PC-9 (cell line): ENCODE measurements around the gene LMX1A. TPM values are rescaled to one million over a fixed set of nuclear protein-coding genes. Genes with fewer than 3 reads are reported as not detected.

Experiments
- BruUV-seq: library from RNA; stranded (reverse); fragments of 400-500 nt; replicated peaks from 2 replicates; lab custom pipeline; 2021; lab: Mats Ljungman, UMichigan
- CTCF ChIA-PET: fragments of 300-600 bp; sonication (Branson Sonifier 250); formaldehyde crosslinking; loops from one replicate; lab custom pipeline; 2022; ENCODE audit warnings: antibody characterized with exemption; lab: Charles Lee
- POLR2A ChIA-PET: fragments of 300-600 bp; sonication (Branson Sonifier 250); formaldehyde crosslinking; loops from one replicate; lab custom pipeline; 2022; ENCODE audit warnings: antibody characterized with exemption; ENCODE audit not compliant: unreplicated experiment; lab: Charles Lee
- DNase-seq, 2 experiments: peaks; one replicate each; pipeline versions ENCODE4 v3.0.0 to v3.0.0-alpha.2; 2015 to 2022; ENCODE audit warnings: mixed read lengths in 1 of 2
- H2AFZ ChIP-seq: fragments of 200-600 bp; sonication (generic); 2 replicates; pipeline ENCODE4 v1.8.1; 2017; ENCODE audit warnings: antibody characterized with exemption
- H3F3A ChIP-seq: fragments of 200-600 bp; sonication (generic); 2 replicates; pipeline ENCODE4 v1.8.1; 2017; ENCODE audit warnings: antibody characterized with exemption, mild to moderate bottlenecking, low read depth; ENCODE audit not compliant: insufficient read depth
- H3K27ac ChIP-seq: fragments of 200-600 bp; sonication (generic); 2 replicates; pipeline ENCODE4 v1.6.1; 2016; ENCODE audit warnings: mixed run types
- H3K27me3 ChIP-seq: fragments of 200-600 bp; sonication (generic); 2 replicates; pipeline ENCODE4 v1.6.1; 2016; ENCODE audit warnings: low read depth, mixed run types; ENCODE audit not compliant: insufficient read depth
- H3K36me3 ChIP-seq: fragments of 200-600 bp; sonication (generic); 2 replicates; pipeline ENCODE4 v1.6.1; 2016; ENCODE audit warnings: low read depth, mixed run types
- H3K4me1 ChIP-seq: fragments of 200-600 bp; sonication (generic); replicated peaks from 2 replicates; pipeline ENCODE4 v1.6.1; 2016; ENCODE audit warnings: mixed run types; ENCODE audit not compliant: insufficient read depth
- H3K4me2 ChIP-seq: fragments of 200-600 bp; sonication (generic); 2 replicates; pipeline ENCODE4 v1.6.1; 2017; ENCODE audit warnings: mixed run types
- H3K4me3 ChIP-seq: fragments of 200-600 bp; sonication (generic); 2 replicates; pipeline ENCODE4 v1.6.1; 2016; ENCODE audit warnings: mixed run types
- H3K79me2 ChIP-seq: fragments of 200-600 bp; sonication (generic); 2 replicates; pipeline ENCODE4 v1.6.1; 2017; ENCODE audit warnings: low read depth, mixed run types
- H3K9me2 ChIP-seq: fragments of 200-600 bp; sonication (generic); 2 replicates; pipeline ENCODE4 v1.8.1; 2017; ENCODE audit warnings: mild to moderate bottlenecking; ENCODE audit not compliant: insufficient read depth
- H3K9me3 ChIP-seq: fragments of 200-600 bp; sonication (generic); 2 replicates; pipeline ENCODE4 v1.8.1; 2016; ENCODE audit warnings: low read depth; ENCODE audit not compliant: insufficient read depth
- H4K20me1 ChIP-seq: fragments of 200-600 bp; sonication (generic); 2 replicates; pipeline ENCODE4 v1.8.1; 2017; ENCODE audit not compliant: insufficient read depth
- EZH2 ChIP-seq: fragments of 200-600 bp; sonication (generic); IDR thresholded peaks from 2 replicates; pipeline ENCODE4 v1.8.0; 2017; ENCODE audit warnings: antibody characterized with exemption, low read depth
- intact Hi-C: fragments of 100-400 bp; cut with micrococcal nuclease; formaldehyde crosslinking; loops from one replicate; pipeline ENCODE4 v1.10.0; 2022; ENCODE audit not compliant: unreplicated experiment
- total RNA-seq: library from RNA; stranded (reverse); gene quantifications from 2 replicates; pipeline ENCODE4 v1.2.3, GENCODE V29; 2021
- TF ChIP-seq, protein P1 (sequence below): fragments of 200-600 bp; sonication (generic); conservative IDR thresholded peaks from 2 replicates; pipeline ENCODE4 v1.6.1; 2017; ENCODE audit warnings: mixed run types, antibody characterized with exemption, mild to moderate bottlenecking, moderate library complexity

Gene LMX1A
- total RNA-seq, 1 experiment from 2014 or later = not detected

DNA sequence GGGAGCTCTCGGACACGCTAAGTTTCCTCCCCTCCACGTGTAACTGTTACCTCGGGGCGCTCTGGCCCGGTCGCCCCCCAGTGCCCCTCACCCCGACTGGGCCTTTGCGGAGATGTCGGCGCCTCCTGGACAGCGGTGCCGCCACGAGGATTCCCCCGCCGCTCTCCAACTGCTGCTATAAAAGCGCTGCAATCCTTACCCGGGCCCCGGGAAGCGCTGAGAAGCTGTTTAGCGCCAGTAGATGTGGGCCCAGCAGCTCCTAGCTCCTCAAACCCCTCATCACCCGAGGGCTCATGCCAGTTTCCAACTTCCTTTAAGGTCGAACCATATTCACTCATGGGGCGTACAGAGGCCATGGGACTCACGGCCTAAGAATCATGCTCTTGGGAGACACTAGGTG, 361 bp upstream of the LMX1A start:
- BruUV-seq = no TSS peak
- Histone ChIP-seq H3K27me3 (peaks cover 11% of the 10 kb centered on the region; the same call in 1 of the 2 replicates), H3K4me2 (no peak overlapping the region), H3K4me1 (no peaks in the 10 kb centered on the region), H3K9me2 (no peaks in the 10 kb centered on the region), H3K36me3 (no peaks in the 10 kb centered on the region), H3K79me2 (no peaks in the 10 kb centered on the region), H3K9me3 (no peaks in the 10 kb centered on the region), H3F3A (no peaks in the 10 kb centered on the region), H3K27ac (no peak overlapping the region), H2AFZ (no peak overlapping the region), H3K4me3 (no peak overlapping the region), H4K20me1 (no peaks in the 10 kb centered on the region)
- ChIA-PET POLR2A (no interaction called here), CTCF (interaction anchor here (0.6 kb wide), 1 partner anchor 240 kb away, joined by 17 read pairs; no protein-coding TSS in a partner anchor)
- no peak for TF ChIP-seq EZH2
- TF ChIP-seq, protein P1, sequence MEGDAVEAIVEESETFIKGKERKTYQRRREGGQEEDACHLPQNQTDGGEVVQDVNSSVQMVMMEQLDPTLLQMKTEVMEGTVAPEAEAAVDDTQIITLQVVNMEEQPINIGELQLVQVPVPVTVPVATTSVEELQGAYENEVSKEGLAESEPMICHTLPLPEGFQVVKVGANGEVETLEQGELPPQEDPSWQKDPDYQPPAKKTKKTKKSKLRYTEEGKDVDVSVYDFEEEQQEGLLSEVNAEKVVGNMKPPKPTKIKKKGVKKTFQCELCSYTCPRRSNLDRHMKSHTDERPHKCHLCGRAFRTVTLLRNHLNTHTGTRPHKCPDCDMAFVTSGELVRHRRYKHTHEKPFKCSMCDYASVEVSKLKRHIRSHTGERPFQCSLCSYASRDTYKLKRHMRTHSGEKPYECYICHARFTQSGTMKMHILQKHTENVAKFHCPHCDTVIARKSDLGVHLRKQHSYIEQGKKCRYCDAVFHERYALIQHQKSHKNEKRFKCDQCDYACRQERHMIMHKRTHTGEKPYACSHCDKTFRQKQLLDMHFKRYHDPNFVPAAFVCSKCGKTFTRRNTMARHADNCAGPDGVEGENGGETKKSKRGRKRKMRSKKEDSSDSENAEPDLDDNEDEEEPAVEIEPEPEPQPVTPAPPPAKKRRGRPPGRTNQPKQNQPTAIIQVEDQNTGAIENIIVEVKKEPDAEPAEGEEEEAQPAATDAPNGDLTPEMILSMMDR = no peak
- intact Hi-C loops = no loop called here
- DNase-seq = no peak

DNA sequence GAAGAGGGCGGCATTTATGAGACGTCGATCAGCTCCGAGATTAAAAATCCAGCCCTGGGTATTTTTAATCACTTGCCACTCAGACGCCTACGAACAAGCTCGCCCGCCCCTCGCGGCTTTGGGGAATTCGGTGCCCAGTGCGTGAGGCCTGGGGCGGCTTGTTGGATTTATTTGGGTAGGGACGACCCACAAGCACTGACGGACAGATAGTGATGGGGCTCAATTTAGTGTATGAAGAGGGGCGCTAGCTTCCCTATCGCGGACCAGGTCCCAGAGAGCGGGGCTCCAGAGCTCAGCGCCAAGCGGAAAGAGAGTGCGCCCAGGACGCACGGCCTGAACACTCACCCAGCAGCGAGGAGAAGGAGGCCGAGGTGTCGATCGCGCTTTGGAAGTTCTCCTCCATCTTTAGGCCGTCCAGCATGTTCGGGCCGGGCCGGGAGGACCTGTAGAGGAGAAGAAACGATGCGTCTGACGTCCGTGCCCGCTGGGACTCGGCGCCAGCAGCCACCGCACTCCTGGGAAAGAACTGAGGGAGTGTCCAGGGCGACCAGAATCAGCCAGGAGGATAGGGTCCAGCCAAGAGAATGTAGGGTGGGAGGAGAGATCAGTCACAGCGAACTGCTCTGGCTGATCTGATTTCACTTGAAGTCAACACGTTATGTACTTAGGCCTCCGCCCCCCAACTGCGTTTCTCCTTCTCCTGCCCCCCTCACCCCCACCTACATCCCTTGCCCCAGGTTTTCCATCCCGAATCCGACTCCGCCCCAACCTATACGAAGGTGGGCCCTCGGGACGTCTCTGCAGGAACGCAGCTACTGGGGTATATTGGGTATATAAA, 1.2 kb downstream of the LMX1A start:
- TF ChIP-seq, protein P1 = no peak
- TF ChIP-seq EZH2 = no peak
- H3K4me2 ChIP-seq = no peak overlapping the region
- no peak for DNase-seq
- H3K27me3 ChIP-seq = peaks cover 20% of the 10 kb centered on the region; the same call in 1 of the 2 replicates
- H3K4me3 ChIP-seq = no peak overlapping the region
- no peaks in the 10 kb centered on the region for H3K9me2 ChIP-seq
- intact Hi-C loops = no loop called here
- H3F3A ChIP-seq = no peaks in the 10 kb centered on the region
- H3K4me1 ChIP-seq = no peaks in the 10 kb centered on the region
- H3K36me3 ChIP-seq = no peaks in the 10 kb centered on the region
- ChIA-PET CTCF (no interaction called here), POLR2A (no interaction called here)
- H4K20me1 ChIP-seq = no peaks in the 10 kb centered on the region
- no TSS peak for BruUV-seq
- no peaks in the 10 kb centered on the region for H3K79me2 ChIP-seq
- H2AFZ ChIP-seq = no peak overlapping the region
- H3K27ac ChIP-seq = no peak overlapping the region
- H3K9me3 ChIP-seq = no peaks in the 10 kb centered on the region

DNA sequence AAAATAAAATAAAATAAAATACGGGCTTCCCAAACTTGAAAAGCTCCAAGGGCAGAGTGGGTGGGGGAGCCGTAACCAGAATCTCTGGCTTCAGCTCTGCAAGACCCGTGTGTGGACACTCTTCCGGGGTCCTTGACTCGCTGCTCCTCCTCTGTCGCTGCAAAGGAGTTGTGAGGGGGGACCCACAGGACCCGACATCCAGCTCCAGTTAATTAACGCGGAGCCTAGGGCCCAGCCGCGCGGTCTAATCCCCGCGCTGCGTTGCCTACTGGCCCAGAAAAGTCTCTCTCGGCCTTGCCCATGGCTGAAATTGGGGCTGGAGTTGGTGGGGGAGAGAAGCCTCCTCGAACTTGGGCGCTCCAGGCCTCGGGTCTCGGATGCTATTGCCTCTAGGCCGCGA, 1.8 kb downstream of the LMX1A start:
- H2AFZ ChIP-seq = no peak overlapping the region
- DNase-seq = no peak
- H3K27ac ChIP-seq = no peak overlapping the region
- no peaks in the 10 kb centered on the region for H3K9me2 ChIP-seq
- no peaks in the 10 kb centered on the region for H4K20me1 ChIP-seq
- H3K27me3 ChIP-seq = peaks cover 22% of the 10 kb centered on the region
- H3K9me3 ChIP-seq = no peaks in the 10 kb centered on the region
- no peaks in the 10 kb centered on the region for H3K79me2 ChIP-seq
- no peaks in the 10 kb centered on the region for H3K36me3 ChIP-seq
- no peak overlapping the region for H3K4me2 ChIP-seq
- BruUV-seq = no TSS peak
- ChIA-PET POLR2A (no interaction called here), CTCF (no interaction called here)
- no peaks in the 10 kb centered on the region for H3F3A ChIP-seq
- H3K4me1 ChIP-seq = no peaks in the 10 kb centered on the region
- no peak overlapping the region for H3K4me3 ChIP-seq
- intact Hi-C loops = no loop called here
- TF ChIP-seq, protein P1 = no peak
- no peak for TF ChIP-seq EZH2
